ENCODE results near the gene AVPR2.

The AVPR2 gene

GRCh38 chrX:153871946-153872878 is 32.3 kb upstream of the AVPR2 start:
- no peak for DNase-seq

GRCh38 chrX:153873282-153874084 is 31.0 kb upstream of the AVPR2 start:
- DNase-seq: no peak

GRCh38 chrX:153874085-153874365 is 30.4 kb upstream of the AVPR2 start:
- no peak for DNase-seq

- DNase-seq: no peak
Observed at GRCh38 chrX:153874366-153875125, 29.9 kb upstream of the AVPR2 start.

- DNase-seq: peak; percentile 54 to 74
Observed at GRCh38 chrX:153875391-153876111, 28.9 kb upstream of the AVPR2 start.

- DNase-seq: no peak
Observed at GRCh38 chrX:153876112-153876491, 28.4 kb upstream of the AVPR2 start.

- DNase-seq: no peak
Observed at GRCh38 chrX:153877571-153878261, 26.8 kb upstream of the AVPR2 start.

- DNase-seq: no peak
Observed at GRCh38 chrX:153878345-153878744, 26.1 kb upstream of the AVPR2 start.

- DNase-seq: no peak
Observed at GRCh38 chrX:153878969-153879653, 25.4 kb upstream of the AVPR2 start.

- no peak for DNase-seq
Observed at GRCh38 chrX:153879741-153880439, 24.6 kb upstream of the AVPR2 start.

- DNase-seq: no peak
Observed at GRCh38 chrX:153880440-153880815, 24.0 kb upstream of the AVPR2 start.

- DNase-seq: no peak
Observed at GRCh38 chrX:153881281-153881680, 23.2 kb upstream of the AVPR2 start.

GRCh38 chrX:153882086-153882498 is 22.4 kb upstream of the AVPR2 start:
- no peak for DNase-seq

- DNase-seq: no peak
Observed at GRCh38 chrX:153882557-153882956, 21.9 kb upstream of the AVPR2 start.

- no peak for DNase-seq
Observed at GRCh38 chrX:153883163-153883843, 21.2 kb upstream of the AVPR2 start.

GRCh38 chrX:153884136-153884535 is 20.3 kb upstream of the AVPR2 start:
- DNase-seq: no peak

GRCh38 chrX:153884590-153884989 is 19.9 kb upstream of the AVPR2 start:
- DNase-seq: no peak

GRCh38 chrX:153885208-153885787 is 19.2 kb upstream of the AVPR2 start:
- no peak for DNase-seq

- DNase-seq: no peak
Observed at GRCh38 chrX:153885968-153886903, 18.2 kb upstream of the AVPR2 start, which contains the start of gene L1CAM. L1CAM (minus strand) TSS chrX:153886173; CDS start chrX:153875836, 10,337 bp downstream.
